ENCODE data around the gene ADAMTSL5.

- TF ChIP-seq CTCF (IDR thresholded peaks at IDR 0.05 in 2 of 3, conservative IDR thresholded peaks at IDR 0.05 in 1 of 3; ENCODE audit: insufficient read depth in 2 of 3, low read depth in 1 of 3, low read length in 3 of 3) (no peak), POLR2A (conservative IDR thresholded peaks at IDR 0.05) (no peak), EZH2 (IDR thresholded peaks at IDR 0.05; ENCODE audit: borderline replicate concordance, low read depth, low read length) (no peak), CBX5 (IDR thresholded peaks at IDR 0.05; ENCODE audit: borderline replicate concordance, low read depth) (no peak), ILK (tag; IDR thresholded peaks at IDR 0.05; ENCODE audit: borderline replicate concordance, low read depth) (no peak), MAZ (CRISPR knock-in tag; conservative IDR thresholded peaks at IDR 0.05 in 1 of 2, IDR thresholded peaks at IDR 0.05 in 1 of 2) (no peak), MEIS2 (IDR thresholded peaks at IDR 0.05; ENCODE audit: partially characterized antibody) (no peak), PATZ1 (CRISPR knock-in tag; IDR thresholded peaks at IDR 0.05; ENCODE audit: borderline replicate concordance) (no peak), ESRRA (IDR thresholded peaks at IDR 0.05; ENCODE audit: borderline replicate concordance, low read depth) (no peak), NR2C2 (CRISPR knock-in tag; IDR thresholded peaks at IDR 0.05) (no peak), NR2C2 (tag; IDR thresholded peaks at IDR 0.05) (no peak), NBN (IDR thresholded peaks at IDR 0.05; ENCODE audit: low read depth) (no peak), RBM17 (IDR thresholded peaks at IDR 0.05; ENCODE audit: borderline replicate concordance, low read depth, low read length) (no peak), MAX (CRISPR knock-in tag; IDR thresholded peaks at IDR 0.05) (no peak), USF2 (CRISPR knock-in tag; IDR thresholded peaks at IDR 0.05) (no peak)
These were observed 8.8 kb upstream of the ADAMTSL5 start for GRCh38 chr19:1521636-1522035.
